Spleen (tissue), 11 donors: Measurements from ENCODE around the gene TMEM222. TPM values are rescaled to one million over a fixed set of nuclear protein-coding genes. Genes with fewer than 3 reads are reported as not detected.

Source experiments
- DNase-seq: peaks from one replicate; pipeline ENCODE4 v3.0.0-alpha.2; 2020
- H3K27ac ChIP-seq, 8 donors: fragments of 200-600 bp; sonication (generic) in 7 of 8; 1 replicate in 4 of 8; 2 replicates in 4 of 8; pipeline versions ENCODE4 v1.5.0 to v1.8.0; 2016 to 2021; ENCODE audit warnings: inconsistent platforms in 4 of 8, mild to moderate bottlenecking in 4 of 8, moderate library complexity in 1 of 8
- H3K27me3 ChIP-seq, 7 donors: fragments of 200-600 bp; sonication (generic) in 6 of 7; replicated peaks in 1 of 7; 1 replicate in 4 of 7; 2 replicates in 3 of 7; pipeline versions ENCODE4 v1.5.0 to v1.8.0; 2016 to 2021; ENCODE audit warnings: inconsistent platforms in 3 of 7, mild to moderate bottlenecking in 1 of 7
- H3K36me3 ChIP-seq, 6 donors: fragments of 200-600 bp; sonication (generic) in 5 of 6; 1 replicate in 4 of 6; 2 replicates in 2 of 6; pipeline versions ENCODE4 v1.5.0 to v1.8.0; 2016 to 2021; ENCODE audit warnings: inconsistent platforms in 2 of 6
- H3K4me1 ChIP-seq, 6 donors: fragments of 200-600 bp; sonication (generic) in 5 of 6; 1 replicate in 3 of 6; 2 replicates in 3 of 6; pipeline versions ENCODE4 v1.5.0 to v1.8.0; 2016 to 2021; ENCODE audit warnings: inconsistent platforms in 3 of 6
- H3K4me3 ChIP-seq, 8 donors: fragments of 200-600 bp; sonication (generic) in 7 of 8; 1 replicate in 4 of 8; 2 replicates in 4 of 8; pipeline versions ENCODE4 v1.5.0 to v1.8.0; 2016 to 2021; ENCODE audit warnings: inconsistent platforms in 4 of 8, mild to moderate bottlenecking in 4 of 8, moderate library complexity in 2 of 8
- H3K9me3 ChIP-seq, 8 donors: fragments of 200-600 bp; sonication (generic) in 7 of 8; 1 replicate in 4 of 8; 2 replicates in 4 of 8; pipeline versions ENCODE4 v1.5.0 to v1.8.0; 2016 to 2021; ENCODE audit warnings: inconsistent platforms in 4 of 8
- CTCF ChIP-seq, 11 experiments: fragments of 200-600 bp in 7 of 11; fragments of 450-650 bp in 4 of 11; sonication (generic) in 4 of 11; IDR thresholded peaks in 8 of 11; conservative IDR thresholded peaks in 3 of 11; 1 replicate in 7 of 11; 2 replicates in 4 of 11; pipeline versions ENCODE4 v1.4.0 to v1.8.0; 2016 to 2021; ENCODE audit warnings: antibody characterized with exemption in 11 of 11, inconsistent platforms in 4 of 11, mild to moderate bottlenecking in 1 of 11
- POLR2A ChIP-seq, 3 donors: fragments of 450-650 bp; IDR thresholded peaks; one replicate each; pipeline ENCODE4 v1.5.1; 2017; ENCODE audit warnings: antibody characterized with exemption in 3 of 3, mild to moderate bottlenecking in 1 of 3
- POLR2AphosphoS5 ChIP-seq, 3 donors: sonication (generic); formaldehyde crosslinking; IDR thresholded peaks; one replicate each; pipeline ENCODE4 v1.5.1; 2017; ENCODE audit warnings: antibody characterized with exemption in 3 of 3
- WGBS, 5 donors: extraction: QIAGEN DNeasy Blood & Tissue Kit in 3 of 5; methylation state at CpG; one replicate each; pipeline versions ENCODE4 v1.1.5 to v1.1.7; 2013 to 2018; 5-methylcytosine and 5-hydroxymethylcytosine counted together
- intact Hi-C: fragments of 100-400 bp; cut with DNase I; formaldehyde crosslinking; loops from one replicate; pipeline ENCODE4 v1.15.0; 2023; ENCODE audit warnings: low total_unique reads
- polyA plus RNA-seq, 3 donors: library from polyadenylated mRNA; stranded (reverse); fragments of 200-250 nt; gene quantifications; one replicate each; pipeline ENCODE4 v1.2.1, GENCODE V29; 2013
- total RNA-seq, 7 donors: library from RNA; depleted of rRNA in 3 of 7; stranded (reverse); fragments of >200 nt in 3 of 7; fragmentation: NEBNext Ultra II Directional in 4 of 7; extraction: Animal tissue kit (Norgen Biotek cat#: 25700) in 4 of 7; gene quantifications; one replicate each; pipeline versions ENCODE4 v1.1.0 to v1.2.1, GENCODE V29; 2016 to 2021
- donor health status: healthy with polysubstance abuse.
- donor health status: DM: no; HTN: no; CAD: no; lungs with moderate emphysema.
- donor health status: DM: no; HTN: no; CAD: no.
- donor health status: Bipolar disorder and iron deficiency.
- donor health status: healthy.
- donor health status: DM: no; HTN: no; CAD: no.
- donor health status: DM: yes; HTN: yes; CAD: no.

Gene TMEM222
- total and polyA plus RNA-seq, 10 donors = 25.4 to 38.9 (median 31.8) TPM

GRCh38 chr1:27363766-27364695 lies 42.1 kb downstream of the TMEM222 start:
- H3K4me3 ChIP-seq = no peak overlapping the region
- TF ChIP-seq POLR2A (IDR thresholded peaks at IDR 0.05) = no peak
- TF ChIP-seq CTCF (IDR thresholded peaks at IDR 0.05 in 8 of 11, conservative IDR thresholded peaks at IDR 0.05 in 3 of 11) = no peak
- no peak for TF ChIP-seq POLR2AphosphoS5 (IDR thresholded peaks at IDR 0.05)
- 89 to 93% (median 92%) methylated on average over 12 to 26 of the region's 26 CpGs for WGBS, 5 donors
- DNase-seq = no peak
- H3K4me1 ChIP-seq = peaks cover 26 to 74% (median 56%) of the 10 kb centered on the region in 6 donors
- H3K9me3 ChIP-seq = no peaks in the 10 kb centered on the region
- intact Hi-C loops = no loop called here
- H3K36me3 ChIP-seq = peaks cover 0 to 56% (median 11%) of the 10 kb centered on the region in 6 donors
- H3K27ac ChIP-seq = peak overlapping the region in 3 of 8 donors; percentile 91 to 92 (median 91)
- peaks cover 0 to 4% (median 0%) of the 10 kb centered on the region in 7 donors for H3K27me3 ChIP-seq

GRCh38 chr1:27364696-27365371 lies 42.9 kb downstream of the TMEM222 start:
- WGBS, 5 donors = 54 to 80% (median 72%) methylated on average over 6 to 11 of the region's 11 CpGs
- Histone ChIP-seq H3K27me3 (peaks cover 0 to 4% (median 0%) of the 10 kb centered on the region in 7 donors), H3K4me1 (peaks cover 23 to 74% (median 58%) of the 10 kb centered on the region in 6 donors), H3K9me3 (no peaks in the 10 kb centered on the region), H3K36me3 (peaks cover 0 to 48% (median 7%) of the 10 kb centered on the region in 6 donors), H3K27ac (peak overlapping the region in 7 of 8 donors; percentile 88 to 95 (median 91)), H3K4me3 (peak overlapping the region in 6 of 8 donors; percentile 60 to 89 (median 70))
- intact Hi-C loops = no loop called here
- TF ChIP-seq POLR2A (IDR thresholded peaks at IDR 0.05) (no peak), POLR2AphosphoS5 (IDR thresholded peaks at IDR 0.05) (no peak), CTCF (IDR thresholded peaks at IDR 0.05 in 8 of 11, conservative IDR thresholded peaks at IDR 0.05 in 3 of 11) (no peak)
- DNase-seq = no peak

GRCh38 chr1:27365372-27366112 lies 43.6 kb downstream of the TMEM222 start:
- Histone ChIP-seq H3K27ac (peak overlapping the region; percentile 68 to 95 (median 90)), H3K4me1 (peaks cover 19 to 74% (median 58%) of the 10 kb centered on the region in 6 donors), H3K4me3 (peak overlapping the region; percentile 33 to 89 (median 67)), H3K36me3 (peaks cover 0 to 42% (median 7%) of the 10 kb centered on the region in 6 donors), H3K27me3 (peaks cover 0 to 4% (median 0%) of the 10 kb centered on the region in 7 donors), H3K9me3 (no peaks in the 10 kb centered on the region)
- intact Hi-C loops = no loop called here
- no peak for TF ChIP-seq CTCF (IDR thresholded peaks at IDR 0.05 in 8 of 11, conservative IDR thresholded peaks at IDR 0.05 in 3 of 11)
- TF ChIP-seq POLR2A (IDR thresholded peaks at IDR 0.05) = peak in 1 of 3 donors; percentile 24
- TF ChIP-seq POLR2AphosphoS5 (IDR thresholded peaks at IDR 0.05) = peak in 2 of 3 donors; percentile 28 to 69
- DNase-seq = peak; percentile 95
- 3 to 5% (median 4%) methylated on average over 37 to 40 of the region's 40 CpGs for WGBS, 5 donors
